Lower leg skin (tissue), 3 donors: ENCODE results near the gene CORO7.

Experiments used
- POLR2A ChIP-seq, 2 donors: fragments of 450-650 bp; IDR thresholded peaks; one replicate each; pipeline ENCODE4 v1.6.1; 2016 to 2017; ENCODE audit warnings: antibody characterized with exemption in 2 of 2, mild to moderate bottlenecking in 1 of 2, moderate library complexity in 1 of 2
- TF ChIP-seq, protein P1 (sequence below), 3 donors: fragments of 450-650 bp; IDR thresholded peaks; one replicate each; pipeline ENCODE4 v1.5.1; 2016; ENCODE audit warnings: antibody characterized with exemption in 3 of 3, mild to moderate bottlenecking in 3 of 3, moderate library complexity in 2 of 3

- TF ChIP-seq, protein P1, sequence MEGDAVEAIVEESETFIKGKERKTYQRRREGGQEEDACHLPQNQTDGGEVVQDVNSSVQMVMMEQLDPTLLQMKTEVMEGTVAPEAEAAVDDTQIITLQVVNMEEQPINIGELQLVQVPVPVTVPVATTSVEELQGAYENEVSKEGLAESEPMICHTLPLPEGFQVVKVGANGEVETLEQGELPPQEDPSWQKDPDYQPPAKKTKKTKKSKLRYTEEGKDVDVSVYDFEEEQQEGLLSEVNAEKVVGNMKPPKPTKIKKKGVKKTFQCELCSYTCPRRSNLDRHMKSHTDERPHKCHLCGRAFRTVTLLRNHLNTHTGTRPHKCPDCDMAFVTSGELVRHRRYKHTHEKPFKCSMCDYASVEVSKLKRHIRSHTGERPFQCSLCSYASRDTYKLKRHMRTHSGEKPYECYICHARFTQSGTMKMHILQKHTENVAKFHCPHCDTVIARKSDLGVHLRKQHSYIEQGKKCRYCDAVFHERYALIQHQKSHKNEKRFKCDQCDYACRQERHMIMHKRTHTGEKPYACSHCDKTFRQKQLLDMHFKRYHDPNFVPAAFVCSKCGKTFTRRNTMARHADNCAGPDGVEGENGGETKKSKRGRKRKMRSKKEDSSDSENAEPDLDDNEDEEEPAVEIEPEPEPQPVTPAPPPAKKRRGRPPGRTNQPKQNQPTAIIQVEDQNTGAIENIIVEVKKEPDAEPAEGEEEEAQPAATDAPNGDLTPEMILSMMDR (IDR thresholded peaks at IDR 0.05) = no peak
- no peak for TF ChIP-seq POLR2A (IDR thresholded peaks at IDR 0.05)
Observed at GRCh38 chr16:4365615-4366014, 50.8 kb downstream of the CORO7 start.
